ENCODE measurements around the gene SIVA1.

The SIVA1 gene

GRCh38 chr14:104783484-104784217 is 30.7 kb downstream of the SIVA1 start:
- DNase-seq: no peak

GRCh38 chr14:104784218-104784568 is 31.2 kb downstream of the SIVA1 start:
- no peak for DNase-seq

DNA sequence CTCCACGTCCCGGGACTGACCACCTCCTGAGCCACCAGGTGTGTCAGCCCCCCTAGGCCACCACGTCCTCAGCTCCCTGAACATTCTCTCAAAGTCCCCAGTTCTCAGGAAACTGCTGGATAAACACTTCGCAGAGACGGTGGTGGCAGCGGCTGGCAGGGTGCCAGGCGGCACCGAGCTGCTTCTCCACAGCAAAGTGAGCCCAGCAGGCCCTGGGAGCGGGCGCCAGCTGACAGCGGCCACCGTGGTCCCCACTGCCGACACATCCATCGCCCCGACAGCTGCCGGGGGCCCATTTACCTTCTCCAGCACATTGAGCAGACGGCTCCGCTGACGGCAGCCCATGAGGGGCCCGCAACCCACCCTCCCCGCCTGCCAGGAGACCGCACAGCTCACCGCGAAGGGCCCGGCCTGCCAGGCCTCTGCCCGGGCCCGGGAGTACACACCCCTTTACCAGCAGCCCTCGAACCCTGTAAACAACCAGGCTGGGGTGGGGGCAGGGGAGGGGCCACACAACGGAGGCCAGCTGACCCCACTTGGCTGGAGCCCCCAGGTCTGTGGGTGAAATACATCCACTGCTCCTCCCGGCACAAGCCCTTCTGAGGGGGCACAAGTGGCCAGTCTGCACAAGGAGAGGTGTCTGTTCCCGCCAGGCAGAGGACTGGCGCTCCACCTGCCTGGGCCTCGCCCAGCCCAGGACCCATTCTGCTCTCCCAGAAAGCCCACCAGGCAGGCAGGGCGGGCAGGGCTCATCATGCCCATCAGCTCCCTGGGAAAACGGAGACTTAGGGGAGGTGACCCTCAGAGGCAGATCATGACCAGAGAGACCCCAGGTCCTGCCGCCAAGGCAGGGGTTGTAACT is 32.1 kb downstream of the SIVA1 start:
- peak in 5 of 56 donors; percentile 10 to 39 (median 19) for DNase-seq

GRCh38 chr14:104785708-104786080 is 32.7 kb downstream of the SIVA1 start:
- no peak for DNase-seq

DNA sequence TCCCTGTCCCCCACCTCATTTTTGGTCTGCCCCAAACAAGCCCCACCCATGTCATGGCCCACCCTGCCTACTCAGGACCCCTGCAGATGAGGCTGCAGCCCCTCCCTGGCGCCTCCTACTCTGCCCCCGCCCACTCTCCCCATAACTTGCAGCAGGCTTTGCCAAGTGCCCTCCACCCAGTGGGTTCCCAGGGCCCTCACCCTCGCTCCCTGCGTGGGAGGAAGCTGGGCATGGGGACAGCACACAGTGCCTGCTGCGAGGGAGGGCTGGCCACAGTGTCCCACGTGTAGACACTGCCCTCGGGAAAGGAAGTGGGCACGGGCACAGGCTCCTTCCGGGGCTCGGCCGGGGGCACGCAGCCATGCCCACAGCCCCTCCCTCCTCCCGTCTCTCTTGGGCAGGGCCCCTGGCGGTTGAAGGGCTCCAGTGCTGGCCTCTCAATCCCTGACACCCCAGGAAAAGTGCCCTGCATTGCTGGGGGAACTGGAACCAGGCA is 33.2 kb downstream of the SIVA1 start:
- DNase-seq: no peak

DNA sequence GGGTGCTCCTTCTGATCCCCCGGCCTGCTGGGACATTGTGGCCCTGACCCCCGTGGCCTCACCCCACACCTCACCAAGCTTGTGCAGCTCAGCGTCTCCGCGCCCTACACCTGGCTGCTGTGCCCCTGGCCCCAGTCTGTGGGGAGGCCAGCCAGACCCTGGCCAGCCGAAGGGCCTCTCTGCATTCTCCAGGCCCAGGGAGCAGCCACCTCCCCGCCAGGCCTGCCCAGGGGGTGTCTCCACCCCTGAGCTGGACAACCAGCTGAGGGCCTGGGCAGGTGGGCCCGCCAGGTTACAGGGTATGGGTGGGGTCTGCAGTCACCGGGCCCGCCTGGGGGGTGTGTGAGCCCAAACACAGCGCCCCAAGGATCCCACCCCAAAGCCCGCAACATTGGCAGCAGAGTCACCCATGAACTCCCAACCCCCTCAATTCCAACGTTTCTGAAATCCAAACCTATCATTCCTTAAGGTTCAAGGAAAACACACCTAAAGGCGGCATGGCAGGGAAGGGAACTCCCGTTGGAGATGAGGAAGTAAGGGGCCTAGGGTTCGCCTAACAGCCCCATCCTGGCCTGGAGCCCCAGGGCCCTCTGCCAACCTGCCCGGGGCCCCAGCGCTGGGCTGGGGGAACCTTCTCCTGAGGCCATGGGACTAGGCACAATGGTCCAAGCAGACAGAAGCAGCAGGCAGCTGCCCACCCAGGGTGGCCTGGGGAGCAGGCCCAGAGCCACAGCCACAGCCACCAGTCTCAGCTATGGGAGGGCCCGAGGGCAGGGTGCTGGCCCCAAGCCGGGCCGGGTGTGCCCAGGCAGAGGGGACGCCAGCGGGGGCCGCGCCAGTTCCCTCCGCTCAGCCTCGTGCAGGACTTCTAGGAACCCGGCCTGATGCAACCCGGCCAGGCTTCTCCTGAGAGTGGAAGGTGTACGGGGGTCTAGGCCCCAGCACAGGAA is 34.1 kb downstream of the SIVA1 start:
- DNase-seq: peak in 3 of 56 donors; percentile 25 to 46 (median 27)

DNA sequence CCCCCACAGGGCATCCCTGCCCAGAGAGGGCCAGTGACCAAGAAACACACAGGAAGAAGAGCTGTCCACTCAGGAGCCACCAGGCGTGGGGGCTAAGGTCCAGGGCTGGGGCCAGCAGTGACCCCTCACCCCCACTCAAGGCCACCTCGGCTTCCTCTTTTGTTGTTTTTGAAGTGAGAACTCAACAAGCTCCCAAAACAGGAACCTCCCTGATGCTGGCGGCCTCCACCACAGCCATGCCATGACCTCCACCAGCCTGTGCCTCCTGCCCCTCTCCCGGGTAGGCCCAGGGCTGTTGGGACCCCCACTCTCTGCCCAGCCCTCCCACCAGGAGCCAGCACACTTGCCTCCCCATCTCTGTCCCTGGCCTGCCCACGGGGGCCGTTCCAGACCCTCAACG is 34.8 kb downstream of the SIVA1 start:
- DNase-seq: no peak

DNA sequence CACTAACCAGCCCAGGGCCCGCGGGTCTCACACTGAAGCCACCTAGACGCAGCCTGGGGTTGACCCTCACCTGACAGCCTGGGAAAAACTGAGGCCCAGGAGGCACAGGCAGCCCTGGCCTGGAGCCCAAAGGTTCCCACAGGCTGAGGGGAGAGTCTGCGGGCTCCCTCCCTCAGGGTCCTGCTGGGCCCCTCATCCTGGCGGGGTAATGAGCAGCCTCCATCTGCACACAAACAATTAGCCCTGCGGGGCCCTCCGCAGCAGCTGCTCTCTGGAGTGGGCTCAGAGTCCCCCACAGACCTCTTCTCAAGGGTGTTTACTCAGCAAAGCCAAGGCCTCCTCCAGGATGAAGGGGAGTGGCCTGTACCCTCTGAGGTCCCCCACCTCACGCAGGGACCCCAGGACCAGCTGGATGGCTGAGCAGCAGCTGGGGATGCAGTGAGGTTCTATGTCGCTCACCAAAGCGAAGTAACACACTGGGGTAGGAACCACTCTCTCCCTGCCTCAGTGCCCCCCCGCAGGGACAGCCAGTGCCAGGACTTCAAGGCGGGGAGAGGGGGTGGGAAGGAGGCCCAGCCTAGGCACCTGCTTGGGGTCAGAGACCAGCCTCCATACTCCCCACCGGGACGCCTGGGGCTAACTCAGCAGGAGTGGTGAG is 35.3 kb downstream of the SIVA1 start:
- no peak for DNase-seq

GRCh38 chr14:104788873-104789663 is 36.1 kb downstream of the SIVA1 start:
- no peak for DNase-seq

GRCh38 chr14:104789752-104790743 is 37.1 kb downstream of the SIVA1 start:
- DNase-seq: no peak

DNA sequence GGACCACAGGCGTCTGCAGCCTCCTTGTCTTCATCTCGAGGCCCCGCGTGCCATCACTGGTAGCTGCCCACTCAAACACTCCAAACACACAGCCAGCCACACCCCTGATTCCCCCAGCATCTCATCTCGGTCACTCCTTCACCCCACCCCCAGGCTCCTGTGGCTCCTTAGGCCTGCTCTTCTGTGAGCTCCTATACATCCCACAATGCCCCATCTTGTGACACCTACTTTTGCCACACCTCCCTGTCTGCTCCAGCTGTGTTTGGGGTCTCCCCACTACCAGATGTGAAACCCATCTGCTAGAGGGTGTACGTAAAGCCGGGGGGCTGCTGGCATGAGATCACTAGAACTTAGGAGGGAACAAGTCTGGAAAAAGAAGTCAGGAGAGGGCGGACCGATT is 38.5 kb downstream of the SIVA1 start:
- no peak for DNase-seq

DNA sequence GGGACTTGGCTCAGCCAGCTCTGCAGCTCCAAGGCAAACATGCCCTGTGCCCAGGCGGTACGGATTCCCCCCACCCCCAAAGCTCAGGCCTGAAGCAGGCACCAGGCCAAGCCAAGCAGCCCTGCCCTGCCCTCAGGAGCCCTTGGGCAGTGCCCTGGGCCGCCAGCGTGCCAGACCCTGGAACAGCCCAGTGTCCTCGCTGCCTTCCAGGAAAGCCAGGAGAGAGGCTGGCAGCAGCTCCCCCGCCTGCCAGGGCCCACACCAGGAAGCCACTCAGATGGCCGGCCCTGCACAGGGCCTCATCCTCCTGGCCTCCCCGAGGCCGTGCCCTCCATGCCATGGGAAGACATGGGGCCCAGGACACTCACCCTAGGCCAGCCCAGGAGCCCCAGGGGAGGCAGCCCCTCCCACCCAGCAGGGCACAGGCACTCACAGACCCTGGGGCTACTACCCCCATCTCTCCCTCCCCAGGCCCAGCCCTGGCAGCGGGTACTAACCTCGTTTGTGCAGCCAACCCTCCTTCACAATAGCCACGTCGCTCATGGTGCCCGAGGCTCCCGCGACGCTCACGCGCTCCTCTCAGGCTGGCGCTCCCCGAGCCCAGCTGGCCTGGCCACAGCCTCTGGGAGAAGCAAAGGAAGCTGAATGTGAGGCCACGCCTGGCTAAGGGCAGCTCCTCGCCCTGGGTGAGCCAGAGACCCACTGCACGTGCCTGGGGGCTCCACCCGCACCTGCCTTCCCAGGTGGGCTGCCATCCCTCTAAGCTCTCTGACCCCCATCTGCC is 39.3 kb downstream of the SIVA1 start:
- no peak for DNase-seq

GRCh38 chr14:104792945-104793702 is 40.2 kb downstream of the SIVA1 start:
- no peak for DNase-seq

DNA sequence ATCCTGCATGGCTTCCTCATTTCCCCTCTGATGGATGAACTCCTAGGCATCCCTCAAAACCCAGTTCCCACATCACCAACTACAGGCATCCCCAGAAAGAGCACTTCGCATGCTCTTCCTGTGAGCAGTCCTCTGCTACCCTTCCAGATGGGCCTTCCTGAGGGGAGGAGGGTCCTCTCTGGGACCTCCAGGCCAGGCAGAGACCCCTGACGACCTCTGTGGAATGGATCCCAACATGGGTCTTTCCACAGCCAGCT is 40.7 kb downstream of the SIVA1 start:
- no peak for DNase-seq

- DNase-seq: no peak
Observed at GRCh38 chr14:104794099-104794498, 41.2 kb downstream of the SIVA1 start.

DNA sequence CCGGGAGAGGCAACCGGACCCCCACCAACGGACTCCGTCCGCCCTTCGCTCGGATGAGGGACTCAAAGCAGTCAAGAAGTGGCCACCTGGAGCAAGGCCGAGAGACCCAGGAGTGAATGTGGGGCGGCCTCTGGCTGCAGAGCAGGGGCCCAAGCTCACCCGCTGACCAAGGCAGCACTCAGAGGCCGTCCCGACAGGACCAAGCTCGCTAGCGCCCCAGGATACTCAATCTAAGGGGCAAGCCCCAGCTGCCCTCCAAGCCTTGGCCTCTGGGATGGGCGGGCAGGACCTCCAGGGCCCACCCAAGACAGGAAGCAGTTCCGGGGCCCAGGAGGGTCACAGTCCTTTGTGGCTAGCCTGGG is 41.7 kb downstream of the SIVA1 start:
- peak in 2 of 56 donors; percentile 27 to 36 for DNase-seq

GRCh38 chr14:104794993-104795780 is 42.2 kb downstream of the SIVA1 start, which contains the start of gene AKT1:
Gene AKT1, minus strand, starts transcription at chr14:104795748. Its CDS starts 3,105 bp downstream, at chr14:104792643.
- DNase-seq: peak in 6 of 56 donors; percentile 7 to 36 (median 26)
